NOMO-1 treated with dmso at 0.1 percent for 144 hours (cell line): ENCODE results near the gene ZNF581.
A peak's percentile ranks its signal among the peaks of the same experiment; 100 is the strongest.

Experiments
- DNase-seq: peaks from one replicate; lab custom pipeline; 2025; ENCODE audit not compliant: unreplicated experiment; lab: John Stamatoyannopoulos, UW

ZNF581 gene

DNA sequence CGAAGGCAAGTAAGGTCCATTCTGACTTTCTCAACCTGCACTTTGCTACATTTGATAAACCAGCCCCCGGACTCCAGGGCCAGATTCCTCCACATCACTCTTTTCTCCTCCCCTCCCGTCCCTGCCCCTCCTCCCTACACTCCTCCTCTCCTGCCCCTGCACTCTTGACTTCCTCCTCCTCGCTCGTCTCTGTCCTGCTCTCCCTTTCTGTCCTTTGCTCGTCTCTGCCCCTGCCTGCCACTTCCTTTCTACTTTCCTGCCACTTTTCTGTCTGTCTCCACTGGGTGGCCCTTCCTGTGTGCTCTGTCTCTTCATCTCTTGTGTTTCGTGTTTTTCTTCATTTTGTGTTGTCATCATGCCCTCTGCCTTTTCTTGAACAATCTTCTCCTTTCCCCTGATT lies 18.4 kb downstream of the ZNF581 start:
- DNase-seq, result no peak

DNA sequence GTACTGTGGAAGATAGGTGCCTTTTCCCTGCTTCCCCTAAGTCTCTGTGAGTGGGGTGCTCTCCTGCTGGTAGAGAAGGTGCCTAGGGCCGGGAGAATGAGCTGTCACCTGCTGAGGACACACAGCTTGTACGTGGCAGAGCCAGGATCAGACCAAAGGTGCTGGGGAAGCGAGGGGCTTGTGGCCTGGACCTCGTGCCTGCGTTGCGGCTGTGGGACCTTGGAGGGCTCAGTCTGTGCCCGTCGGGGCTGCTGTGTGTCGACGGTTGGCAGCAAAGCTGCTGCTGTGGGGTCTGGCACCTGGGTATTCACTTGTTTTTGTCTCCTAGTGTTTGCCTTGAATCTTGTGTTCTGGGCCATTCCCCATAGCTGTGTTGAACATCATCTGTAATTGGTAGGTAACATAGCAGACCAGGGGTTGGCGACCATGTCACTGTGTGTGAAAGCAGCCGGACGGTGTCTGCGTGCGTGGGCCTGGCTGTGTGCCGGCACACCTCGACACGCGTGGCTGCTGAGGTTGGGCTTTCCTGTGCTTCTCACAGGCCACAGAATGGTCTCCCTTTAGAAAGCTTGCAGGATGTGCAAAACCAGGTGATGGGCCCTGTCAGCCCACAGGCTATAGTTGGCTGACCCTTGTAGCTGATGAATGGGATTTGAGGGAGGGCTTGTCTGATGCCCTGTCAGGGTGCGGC lies 20.5 kb downstream of the ZNF581 start:
- no peak for DNase-seq

DNA sequence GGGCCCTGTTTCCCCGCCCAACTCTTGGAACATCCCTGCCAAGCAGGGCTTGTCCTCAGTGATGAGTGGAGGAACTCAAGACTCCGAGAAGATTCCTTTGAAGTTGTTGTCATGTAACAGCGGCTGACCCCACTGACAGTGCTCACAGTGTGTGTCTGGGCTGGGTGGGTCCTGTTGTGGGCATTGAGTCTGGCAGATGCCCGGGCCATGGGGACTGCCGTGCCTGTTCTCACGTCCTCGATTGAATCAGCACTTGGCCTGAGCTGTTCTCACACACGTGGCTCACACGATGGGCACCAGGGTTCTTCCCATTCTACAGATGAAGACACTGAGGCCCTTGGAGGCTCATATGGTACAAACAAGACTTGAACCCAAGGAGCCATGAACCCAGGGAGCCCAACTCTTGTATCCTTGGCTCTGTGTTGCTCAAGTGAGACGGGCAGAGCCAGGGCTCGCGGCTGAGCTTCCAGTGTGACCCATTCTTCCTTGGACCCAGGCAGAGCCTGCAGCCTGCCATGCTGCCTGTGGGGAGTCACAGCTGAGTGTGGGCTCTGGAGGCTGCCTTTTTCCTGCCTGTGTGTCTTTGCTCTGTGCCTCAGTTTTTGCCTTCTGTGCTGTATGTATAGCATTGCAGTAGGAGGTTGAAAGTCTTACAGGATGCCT lies 23.0 kb downstream of the ZNF581 start:
- no peak for DNase-seq

DNA sequence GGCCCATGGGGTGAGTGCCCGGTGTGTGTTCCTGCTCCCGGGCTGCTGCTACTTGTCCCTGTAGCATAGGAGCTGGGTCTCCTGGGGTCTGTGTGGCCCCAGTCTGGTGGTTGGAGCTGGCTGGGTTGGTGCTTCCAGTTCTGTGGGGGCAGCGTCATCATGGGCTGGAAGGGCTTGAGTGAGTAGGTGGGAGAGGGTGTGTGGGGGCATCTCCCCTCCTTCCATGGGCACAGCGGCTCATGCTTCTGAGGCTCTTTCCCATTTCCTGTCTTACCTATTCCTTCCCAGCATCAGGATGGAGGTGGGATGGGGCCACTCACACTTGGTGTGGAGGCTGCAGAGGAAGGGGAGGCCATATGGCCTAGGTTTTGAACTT lies 23.5 kb downstream of the ZNF581 start:
- DNase-seq, result no peak

DNA sequence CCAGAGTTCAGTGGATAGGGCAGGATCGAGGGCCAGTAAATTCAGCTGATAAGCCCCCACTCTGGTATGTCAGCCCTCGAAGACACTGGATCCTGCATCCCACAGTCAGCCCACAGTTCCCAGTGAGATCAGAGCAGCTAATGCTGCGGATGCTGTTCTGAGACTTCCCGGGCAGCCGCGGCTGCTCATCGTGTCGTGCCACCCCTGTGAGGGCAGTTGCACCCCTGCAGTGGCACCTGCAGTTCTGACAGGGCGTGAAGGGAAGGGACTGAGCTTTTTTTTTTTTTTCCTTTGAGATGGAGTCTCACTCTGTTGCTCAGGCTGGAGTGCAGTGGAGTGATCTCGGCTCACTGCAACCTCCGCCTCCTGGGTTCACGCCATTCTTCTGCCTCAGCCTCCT lies 24.1 kb downstream of the ZNF581 start:
- DNase-seq, result no peak

DNA sequence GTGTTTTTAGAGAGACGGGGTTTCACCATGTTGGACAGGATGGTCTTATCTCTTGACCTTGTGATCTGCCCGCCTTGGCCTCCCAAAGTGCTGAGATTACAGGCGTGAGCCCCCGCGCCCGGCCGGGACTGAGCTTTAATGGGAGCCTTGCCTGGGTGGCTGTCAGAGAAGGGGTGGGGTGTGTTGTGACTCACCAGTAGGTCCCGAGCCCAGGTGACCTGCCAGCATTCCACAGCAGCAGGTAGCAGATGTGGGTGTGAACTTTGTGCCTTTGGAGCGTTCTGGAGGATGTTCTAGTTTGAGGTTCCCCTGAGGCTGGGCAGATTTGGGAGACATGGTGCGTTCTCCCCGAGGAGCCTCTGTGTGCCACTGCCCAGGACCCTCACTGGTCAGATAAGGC lies 24.5 kb downstream of the ZNF581 start:
- DNase-seq, result no peak

DNA sequence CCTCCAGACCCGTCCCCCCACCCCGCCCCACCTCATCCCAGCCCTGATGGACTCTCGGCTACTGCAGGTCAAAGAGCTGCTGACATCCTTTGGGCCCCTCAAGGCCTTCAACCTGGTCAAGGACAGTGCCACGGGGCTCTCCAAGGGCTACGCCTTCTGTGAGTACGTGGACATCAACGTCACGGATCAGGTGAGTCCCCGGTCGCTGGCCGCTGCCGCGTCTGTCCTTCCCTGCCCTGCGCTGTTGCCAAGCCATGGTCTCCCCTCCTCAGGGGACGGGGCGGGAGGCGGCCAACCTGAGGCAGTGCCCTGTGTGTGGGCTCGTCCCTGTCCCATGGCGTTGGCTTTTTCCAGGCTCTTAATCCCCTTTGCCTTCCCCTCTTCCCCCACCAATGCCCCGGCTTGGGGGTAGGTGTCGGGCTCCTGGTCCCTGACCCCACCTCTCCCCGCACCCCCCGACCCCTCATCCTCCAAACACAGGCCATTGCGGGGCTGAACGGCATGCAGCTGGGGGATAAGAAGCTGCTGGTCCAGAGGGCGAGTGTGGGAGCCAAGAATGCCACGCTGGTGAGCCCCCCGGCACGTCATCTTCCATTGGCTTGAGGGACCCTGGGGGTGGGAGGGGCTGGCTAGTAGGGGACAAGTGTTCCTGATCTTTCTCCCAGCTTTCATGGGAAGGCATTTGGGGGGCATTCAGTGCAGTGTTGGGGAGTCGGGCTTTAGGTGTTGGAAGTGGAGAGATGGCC lies 25.3 kb downstream of the ZNF581 start:
- DNase-seq, result no peak

GRCh38 chr19:55669418-55670279 lies 26.2 kb downstream of the ZNF581 start:
- DNase-seq, result no peak

GRCh38 chr19:55670280-55671053 lies 27.0 kb downstream of the ZNF581 start:
- no peak for DNase-seq

DNA sequence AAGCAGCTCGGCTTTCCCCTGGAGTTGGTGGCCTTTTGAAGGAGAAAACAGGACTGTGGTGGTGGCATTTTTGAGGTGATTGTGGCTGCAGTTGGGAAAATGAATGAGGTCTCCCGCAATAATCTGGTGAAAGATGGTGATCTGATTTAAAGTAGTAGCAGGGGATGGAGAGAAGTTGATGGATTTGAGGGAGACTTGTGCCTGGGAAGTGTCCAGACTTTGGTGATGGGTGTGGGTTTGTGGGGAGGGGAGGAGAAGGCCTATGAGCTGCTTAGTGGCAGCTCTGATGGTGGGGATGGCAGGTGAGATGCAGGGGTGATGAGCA lies 27.6 kb downstream of the ZNF581 start:
- DNase-seq, result no peak

DNA sequence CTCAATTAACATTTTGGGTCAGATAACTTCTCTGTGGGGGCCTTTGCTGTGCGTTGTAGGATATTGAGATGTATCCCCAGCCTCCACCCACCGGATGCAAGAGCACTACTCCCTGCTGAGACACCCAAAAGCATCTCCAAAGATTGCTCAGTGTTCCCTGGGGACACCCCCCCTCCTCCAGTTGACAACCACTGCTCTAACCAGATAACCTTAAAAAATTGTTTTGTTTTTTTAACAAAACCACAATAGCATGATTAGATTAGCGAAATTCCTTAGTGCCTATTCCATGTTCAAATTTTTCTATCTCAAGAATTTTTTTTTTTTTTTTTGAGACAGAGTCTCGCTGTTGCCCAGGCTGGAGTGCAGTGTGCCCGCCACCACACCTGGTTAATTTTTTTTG lies 29.0 kb downstream of the ZNF581 start:
- DNase-seq, result no peak

DNA sequence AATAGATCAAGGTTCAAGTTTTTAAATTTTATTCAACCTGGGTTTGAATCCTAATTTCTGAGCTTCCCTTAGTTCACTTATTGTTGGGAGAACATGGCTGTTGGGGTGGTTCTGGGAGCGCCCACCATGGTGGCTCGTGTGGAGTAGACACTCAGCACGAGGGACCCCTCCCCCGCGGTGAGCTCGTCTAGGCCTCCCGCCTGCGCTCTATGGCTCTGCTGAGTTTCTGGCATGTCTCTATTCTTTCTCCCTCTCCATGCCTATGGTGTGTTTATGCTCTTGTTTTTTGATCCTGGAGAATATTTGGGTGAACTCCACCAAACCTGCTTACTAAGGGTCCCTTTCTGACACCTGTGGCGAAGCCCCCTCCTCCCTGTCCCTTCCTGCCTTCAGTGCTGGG lies 30.0 kb downstream of the ZNF581 start:
- DNase-seq, result no peak

DNA sequence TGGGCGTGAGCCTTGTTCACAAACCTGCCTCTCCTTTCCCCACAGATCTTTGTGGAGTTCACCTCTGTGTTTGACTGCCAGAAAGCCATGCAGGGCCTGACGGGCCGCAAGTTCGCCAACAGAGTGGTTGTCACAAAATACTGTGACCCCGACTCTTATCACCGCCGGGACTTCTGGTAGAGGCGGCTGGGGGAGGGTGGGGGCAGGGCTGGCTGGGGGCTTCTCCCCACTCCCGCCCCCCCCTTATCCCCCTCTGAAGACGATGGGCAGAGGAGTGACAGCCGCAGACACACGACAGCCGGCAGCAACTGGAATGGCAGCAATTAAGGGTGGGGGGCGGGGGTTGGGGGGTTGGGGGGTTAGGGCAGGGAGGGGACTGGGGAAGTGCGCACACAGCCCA lies 30.4 kb downstream of the ZNF581 start:
- DNase-seq, result no peak

- no peak for DNase-seq
Measured at GRCh38 chr19:55674459-55674840, 31.0 kb downstream of the ZNF581 start.

GRCh38 chr19:55674841-55675660 lies 31.6 kb downstream of the ZNF581 start, which contains the start of gene EPN1:
Gene EPN1 (plus strand): TSS chr19:55675226. CDS start chr19:55678628, 3,402 bp downstream.
- peak; percentile 95 for DNase-seq

DNA sequence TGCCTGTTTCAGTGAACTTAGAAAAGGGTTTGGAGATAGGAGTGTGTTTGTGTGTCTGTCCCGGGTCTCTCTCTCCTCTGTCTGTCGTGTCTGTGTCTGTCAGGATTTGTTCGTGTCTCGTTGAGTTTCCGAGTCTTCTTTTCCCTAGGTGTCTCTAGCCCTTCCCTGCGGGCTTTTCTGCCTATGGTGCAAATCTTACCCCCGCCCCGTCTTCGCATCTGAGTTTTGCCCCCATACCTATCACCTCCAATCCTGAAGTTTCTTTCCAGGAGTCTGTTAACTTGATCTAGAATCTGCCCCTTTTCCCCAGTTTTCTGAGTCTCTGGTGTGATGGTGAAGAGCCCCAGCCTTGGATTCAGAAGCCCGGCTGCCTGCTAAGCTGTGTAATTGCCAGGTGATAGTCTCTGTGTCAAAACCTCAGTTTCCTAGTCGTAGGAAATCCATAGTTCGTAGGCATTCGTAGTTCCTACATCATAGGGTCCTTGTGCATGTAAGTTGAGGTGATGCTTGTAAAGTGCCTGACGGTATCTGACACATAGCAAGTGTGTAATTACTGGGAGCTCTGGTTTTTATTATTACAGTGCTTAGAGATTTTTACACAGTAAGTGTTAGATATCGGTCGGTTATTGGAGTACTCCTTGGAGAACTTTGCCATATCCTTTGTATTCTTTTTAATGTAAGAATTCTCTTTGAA lies 32.4 kb downstream of the ZNF581 start:
- DNase-seq, result no peak

- no peak for DNase-seq
Measured at GRCh38 chr19:55676383-55676782, 32.9 kb downstream of the ZNF581 start.

- no peak for DNase-seq
Measured at GRCh38 chr19:55676889-55677505, 33.5 kb downstream of the ZNF581 start.

GRCh38 chr19:55677572-55678028 lies 34.2 kb downstream of the ZNF581 start:
- no peak for DNase-seq
